Thymus (tissue), 11 donors: ENCODE measurements around the gene IFI27. TPM values are rescaled to one million over a fixed set of nuclear protein-coding genes. Genes with fewer than 3 reads are reported as not detected.
"Not testable (repeated sequence)": the region's sequence is repeated elsewhere in the genome, so short reads cannot be mapped to it uniquely, and the experiment has no call there.

Experiments
- DNase-seq, 9 donors: peaks; one replicate each; pipeline ENCODE4 v3.0.0-alpha.2; 2013; ENCODE audit warnings: low spot score in 9 of 9, low read depth in 6 of 9, missing footprints in 1 of 9
- H3K27ac ChIP-seq, 2 donors: one replicate each; pipeline ENCODE4 v1.5.1; 2013; ENCODE audit warnings: control low read depth in 1 of 2, low read depth in 1 of 2, low read length in 1 of 2, mild to moderate bottlenecking in 1 of 2, moderate library complexity in 1 of 2
- H3K27me3 ChIP-seq, 2 donors: one replicate each; pipeline ENCODE4 v1.5.1; 2013; ENCODE audit warnings: low read length in 1 of 2; ENCODE audit not compliant: control insufficient read depth in 2 of 2, insufficient read depth in 1 of 2
- H3K36me3 ChIP-seq, 2 donors: one replicate each; pipeline ENCODE4 v1.5.1; 2013; ENCODE audit warnings: low read length in 1 of 2, mild to moderate bottlenecking in 1 of 2, moderate library complexity in 1 of 2; ENCODE audit not compliant: control insufficient read depth in 2 of 2, insufficient read depth in 2 of 2
- H3K4me1 ChIP-seq, 2 donors: one replicate each; pipeline ENCODE4 v1.5.1; 2013; ENCODE audit warnings: low read length in 2 of 2; ENCODE audit not compliant: control insufficient read depth in 2 of 2, insufficient read depth in 2 of 2
- H3K4me3 ChIP-seq, 2 donors: one replicate each; pipeline ENCODE4 v1.5.1; 2013; ENCODE audit warnings: low read length in 2 of 2, control low read depth in 1 of 2, mild to moderate bottlenecking in 1 of 2
- H3K9me3 ChIP-seq, 2 donors: one replicate each; pipeline ENCODE4 v1.5.1; 2013; ENCODE audit warnings: low read length in 1 of 2, mild to moderate bottlenecking in 1 of 2; ENCODE audit not compliant: control insufficient read depth in 2 of 2, insufficient read depth in 1 of 2
- whole genome bisulfite sequencing: extraction: QIAGEN DNeasy Blood & Tissue Kit; methylation state at CpG from one replicate; pipeline ENCODE4 v1.1.7; 2013; 5-methylcytosine and 5-hydroxymethylcytosine counted together
- polyA plus RNA-seq: library from polyadenylated mRNA; stranded (reverse); fragments of 200-250 nt; gene quantifications from one replicate; pipeline ENCODE4 v1.2.3, GENCODE V29; 2013
- total RNA-seq: library from RNA; stranded (reverse); fragments of 120-200 nt; gene quantifications from one replicate; pipeline ENCODE4 v1.2.4, GENCODE V29; 2013
- donor health status: healthy.

Gene IFI27
- total and polyA plus RNA-seq, 2 donors, result 360 to 839 TPM

- WGBS, result 95% methylated on average over 1 of the region's 1 CpG
- no peak overlapping the region for H3K27ac ChIP-seq
- H3K36me3 ChIP-seq, result no peaks in the 10 kb centered on the region
- no peaks in the 10 kb centered on the region for H3K9me3 ChIP-seq
- no peak overlapping the region for H3K4me3 ChIP-seq
- H3K4me1 ChIP-seq, result no peaks in the 10 kb centered on the region
- peaks cover 0 to under 1% of the 10 kb centered on the region in 2 donors for H3K27me3 ChIP-seq
- DNase-seq, result no peak
These were observed 34.2 kb downstream of the IFI27 start for GRCh38 chr14:94144765-94145164.

GRCh38 chr14:94145902-94146527, 35.5 kb downstream of the IFI27 start:
- Histone ChIP-seq H3K9me3 (no peaks in the 10 kb centered on the region), H3K27me3 (no peaks in the 10 kb centered on the region), H3K36me3 (no peaks in the 10 kb centered on the region), H3K27ac (no peak overlapping the region), H3K4me1 (no peaks in the 10 kb centered on the region), H3K4me3 (no peak overlapping the region)
- no peak for DNase-seq
- 86% methylated on average over 6 of the region's 6 CpGs for WGBS

DNA sequence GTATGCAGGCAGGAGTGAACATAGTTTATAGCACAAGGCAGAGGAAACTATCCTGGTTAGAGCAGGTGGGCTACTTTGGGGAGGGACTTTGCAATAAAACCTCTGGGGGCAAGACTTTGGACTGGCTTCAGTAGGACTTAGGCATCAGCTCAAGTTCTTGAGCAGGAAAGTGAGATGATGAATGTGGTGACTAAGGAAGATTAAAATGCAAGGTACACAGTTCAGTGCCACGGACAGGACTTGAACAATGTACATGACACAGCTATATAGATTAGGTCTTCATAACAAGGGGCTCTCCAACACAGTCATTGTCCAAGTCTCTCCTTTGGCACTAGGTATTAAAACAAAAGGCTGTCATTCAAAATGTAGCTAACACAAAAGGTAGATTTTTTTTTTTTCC, 42.1 kb downstream of the IFI27 start:
- Histone ChIP-seq H3K36me3 (no peaks in the 10 kb centered on the region), H3K4me3 (no peak overlapping the region), H3K4me1 (no peaks in the 10 kb centered on the region), H3K27ac (no peak overlapping the region), H3K27me3 (no peaks in the 10 kb centered on the region), H3K9me3 (no peaks in the 10 kb centered on the region)
- no peak for DNase-seq
- WGBS, result 90% methylated on average over 1 of the region's 1 CpG

- H3K9me3 ChIP-seq, result no peaks in the 10 kb centered on the region
- no peaks in the 10 kb centered on the region for H3K27me3 ChIP-seq
- no peak for DNase-seq
- no peak overlapping the region for H3K4me3 ChIP-seq
- H3K36me3 ChIP-seq, result no peaks in the 10 kb centered on the region
- 89% methylated on average over 6 of the region's 6 CpGs for WGBS
- H3K4me1 ChIP-seq, result no peaks in the 10 kb centered on the region
- H3K27ac ChIP-seq, result no peak overlapping the region
These were observed 43.3 kb downstream of the IFI27 start for GRCh38 chr14:94153750-94154342.

DNA sequence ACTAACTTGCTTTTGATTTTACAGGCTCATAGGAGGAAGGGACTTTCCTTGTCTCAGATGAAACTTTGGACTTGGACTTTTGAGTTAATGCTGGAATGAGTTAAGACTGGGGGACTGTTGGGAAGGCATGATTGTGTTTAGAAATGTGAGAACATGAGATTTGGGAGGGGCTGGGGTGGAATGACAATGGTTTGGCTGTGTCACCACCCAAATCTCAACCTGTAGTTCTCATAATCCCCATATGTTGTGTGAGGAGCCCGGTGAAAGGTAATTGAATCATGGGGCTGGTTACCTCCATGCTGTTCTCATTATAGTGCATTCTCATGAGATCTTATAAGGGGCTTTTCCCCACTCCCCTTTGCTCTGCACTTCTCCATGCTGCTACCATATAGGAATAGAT, 45.6 kb downstream of the IFI27 start:
- H3K27ac ChIP-seq, H3K9me3 ChIP-seq, H3K27me3 ChIP-seq, DNase-seq, H3K4me3 ChIP-seq, H3K36me3 ChIP-seq, H3K4me1 ChIP-seq: not testable (repeated sequence)
- WGBS, result 96% methylated on average over 1 of the region's 1 CpG

DNA sequence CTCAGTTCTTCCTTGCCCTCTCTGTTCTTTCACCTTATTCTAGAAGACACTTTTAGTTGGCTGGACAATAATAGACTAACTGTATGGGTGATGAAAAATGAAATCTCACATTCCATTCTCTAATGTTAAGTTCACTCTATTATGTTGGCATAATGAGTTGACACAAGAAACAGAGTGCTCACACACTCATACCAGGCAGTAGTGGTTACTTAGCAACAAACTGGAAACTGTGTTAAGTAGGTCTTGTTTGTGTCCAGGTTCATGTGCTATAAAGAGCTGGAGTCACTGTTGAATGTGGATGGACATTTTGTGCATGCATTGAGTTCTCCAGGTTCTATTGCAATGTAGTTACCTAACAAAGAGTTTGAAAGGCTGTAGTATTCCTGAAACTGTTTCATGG, 46.7 kb downstream of the IFI27 start:
- no peaks in the 10 kb centered on the region for H3K4me1 ChIP-seq
- H3K4me3 ChIP-seq, result no peak overlapping the region
- H3K27me3 ChIP-seq, result no peaks in the 10 kb centered on the region
- no peaks in the 10 kb centered on the region for H3K9me3 ChIP-seq
- no peak for DNase-seq
- no peak overlapping the region for H3K27ac ChIP-seq
- H3K36me3 ChIP-seq, result no peaks in the 10 kb centered on the region

DNA sequence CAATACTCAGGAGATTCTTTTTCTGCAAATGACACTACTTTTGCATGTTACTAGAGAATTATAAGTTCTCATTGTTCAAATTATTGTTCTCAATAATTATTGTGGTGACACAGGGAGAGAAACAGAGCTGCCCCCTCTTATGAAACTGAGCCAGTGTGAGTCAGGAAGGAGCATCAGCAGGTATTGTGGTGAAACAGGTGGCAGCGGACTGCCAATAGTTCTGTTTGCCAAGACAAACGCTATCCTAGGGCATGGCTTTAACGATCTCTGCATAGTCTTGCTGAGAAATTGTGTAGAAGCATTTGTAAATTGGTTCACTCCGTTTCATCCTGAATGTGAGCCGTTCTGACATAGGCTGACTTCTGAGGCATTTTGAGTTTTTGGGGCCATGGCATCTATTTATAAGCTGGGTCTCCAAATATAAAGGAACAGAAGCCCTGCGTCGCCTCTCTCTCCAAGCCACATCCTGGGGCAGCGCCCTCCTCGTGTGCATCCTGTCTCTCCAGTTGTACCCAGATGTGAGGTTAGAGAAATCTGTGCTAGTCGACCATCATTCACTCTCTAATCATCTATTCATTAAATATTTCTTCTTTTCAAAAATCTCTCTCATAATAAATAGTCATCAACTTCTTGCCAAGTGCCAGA, 47.8 kb downstream of the IFI27 start:
- Histone ChIP-seq H3K27ac (no peak overlapping the region), H3K4me3 (no peak overlapping the region), H3K4me1 (no peaks in the 10 kb centered on the region), H3K9me3 (no peaks in the 10 kb centered on the region), H3K36me3 (no peaks in the 10 kb centered on the region), H3K27me3 (no peaks in the 10 kb centered on the region)
- DNase-seq, result no peak
- 25% methylated on average over 10 of the region's 10 CpGs for WGBS

DNA sequence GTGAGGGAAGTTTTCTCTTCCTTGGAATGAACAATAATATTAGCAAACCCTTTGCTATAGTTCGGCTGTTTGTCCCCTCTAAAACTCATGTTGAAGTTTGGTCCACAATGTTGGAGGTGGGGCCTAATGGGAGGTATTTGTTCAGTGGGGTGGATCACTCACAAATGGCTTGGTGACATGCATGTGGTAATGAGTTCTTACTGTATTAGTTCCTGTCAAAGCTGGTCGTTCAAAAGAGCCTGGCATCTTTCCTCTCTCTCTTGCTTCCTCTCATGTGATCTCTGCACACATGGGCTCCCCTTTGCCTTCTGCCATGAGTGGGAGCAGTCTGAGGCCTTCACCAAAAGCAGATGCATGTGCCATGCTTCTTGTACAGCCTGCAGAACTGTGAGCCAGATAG, 50.5 kb downstream of the IFI27 start:
- DNase-seq, result no peak
- no peaks in the 10 kb centered on the region for H3K9me3 ChIP-seq
- H3K4me1 ChIP-seq, result no peaks in the 10 kb centered on the region
- H3K36me3 ChIP-seq, result no peaks in the 10 kb centered on the region
- H3K27ac ChIP-seq, result no peak overlapping the region
- H3K4me3 ChIP-seq, result no peak overlapping the region
- peaks cover 0 to 21% of the 10 kb centered on the region in 2 donors for H3K27me3 ChIP-seq
- 49% methylated on average over 2 of the region's 2 CpGs for WGBS

GRCh38 chr14:94161981-94162380, 51.4 kb downstream of the IFI27 start:
- DNase-seq, result no peak
- H3K9me3 ChIP-seq, result no peaks in the 10 kb centered on the region
- 6% methylated on average over 2 of the region's 2 CpGs for WGBS
- H3K36me3 ChIP-seq, result no peaks in the 10 kb centered on the region
- H3K4me3 ChIP-seq, result no peak overlapping the region
- no peak overlapping the region for H3K27ac ChIP-seq
- H3K4me1 ChIP-seq, result no peaks in the 10 kb centered on the region
- peaks cover 0 to 21% of the 10 kb centered on the region in 2 donors for H3K27me3 ChIP-seq
